DND-41 (cell line): ENCODE results near the gene TNFRSF12A.

ENCODE experiments used
- ATAC-seq: fragments of 200-7000 bp; cut with Tn5 transposase; 3 replicates; pipeline ENCODE4 v1.9.1; 2021; ENCODE audit warnings: low read depth; ENCODE audit not compliant: insufficient read depth
- DNase-seq: peaks from one replicate; pipeline ENCODE4 v3.0.0-alpha.2; 2020
- H2AFZ ChIP-seq: 2 replicates; pipeline ENCODE4 v1.6.0; 2012; ENCODE audit warnings: low read depth, low read length
- H3K27ac ChIP-seq: 2 replicates; pipeline ENCODE4 v1.5.1; 2012; ENCODE audit warnings: low read length, inconsistent platforms
- H3K27me3 ChIP-seq: fragments of 200-600 bp; sonication (generic); 2 replicates; pipeline ENCODE4 v1.6.0; 2012; ENCODE audit warnings: low read length, mild to moderate bottlenecking, inconsistent platforms; ENCODE audit not compliant: insufficient read depth, poor library complexity
- H3K36me3 ChIP-seq: 2 replicates; pipeline ENCODE4 v1.5.1; 2012; ENCODE audit warnings: low read length, inconsistent platforms; ENCODE audit not compliant: insufficient read depth
- H3K4me1 ChIP-seq: 2 replicates; pipeline ENCODE4 v1.5.1; 2012; ENCODE audit warnings: mild to moderate bottlenecking, low read length; ENCODE audit not compliant: insufficient read depth
- H3K4me2 ChIP-seq: 2 replicates; pipeline ENCODE4 v1.6.0; 2012; ENCODE audit warnings: mild to moderate bottlenecking, moderate library complexity, low read length, inconsistent platforms; ENCODE audit not compliant: insufficient read depth
- H3K4me3 ChIP-seq, 2 experiments: fragments of 200-600 bp in 1 of 2; shearing (Covaris generic) in 1 of 2; 2 replicates each; pipeline ENCODE4 v1.5.1; 2012 to 2016; ENCODE audit warnings: inconsistent platforms in 2 of 2, low read length in 2 of 2, mild to moderate bottlenecking in 2 of 2, low read depth in 1 of 2, moderate library complexity in 1 of 2
- H3K79me2 ChIP-seq: 2 replicates; pipeline ENCODE4 v1.6.0; 2012; ENCODE audit warnings: low read length, inconsistent platforms; ENCODE audit not compliant: insufficient read depth
- H3K9ac ChIP-seq: 2 replicates; pipeline ENCODE4 v1.6.0; 2012; ENCODE audit warnings: low read depth, mild to moderate bottlenecking, inconsistent platforms, low read length, moderate library complexity
- H3K9me3 ChIP-seq: 2 replicates; pipeline ENCODE4 v1.5.1; 2012; ENCODE audit warnings: low read length, moderate library complexity, mild to moderate bottlenecking, inconsistent platforms; ENCODE audit not compliant: insufficient read depth, severe bottlenecking
- H4K20me1 ChIP-seq: 2 replicates; pipeline ENCODE4 v1.6.0; 2012; ENCODE audit warnings: low read length; ENCODE audit not compliant: insufficient read depth
- CTCF ChIP-seq: IDR thresholded peaks from 2 replicates; pipeline ENCODE4 v1.5.1; 2012; ENCODE audit warnings: borderline replicate concordance, low read length, moderate library complexity, mild to moderate bottlenecking; ENCODE audit not compliant: poor library complexity, severe bottlenecking; ENCODE audit errors: extremely low read depth
- EZH2 ChIP-seq: IDR thresholded peaks from 3 replicates; pipeline ENCODE4 v1.6.1; 2012; ENCODE audit warnings: borderline replicate concordance, low read depth, mild to moderate bottlenecking, moderate library complexity, low read length, inconsistent platforms; ENCODE audit not compliant: severe bottlenecking

The TNFRSF12A gene

DNA sequence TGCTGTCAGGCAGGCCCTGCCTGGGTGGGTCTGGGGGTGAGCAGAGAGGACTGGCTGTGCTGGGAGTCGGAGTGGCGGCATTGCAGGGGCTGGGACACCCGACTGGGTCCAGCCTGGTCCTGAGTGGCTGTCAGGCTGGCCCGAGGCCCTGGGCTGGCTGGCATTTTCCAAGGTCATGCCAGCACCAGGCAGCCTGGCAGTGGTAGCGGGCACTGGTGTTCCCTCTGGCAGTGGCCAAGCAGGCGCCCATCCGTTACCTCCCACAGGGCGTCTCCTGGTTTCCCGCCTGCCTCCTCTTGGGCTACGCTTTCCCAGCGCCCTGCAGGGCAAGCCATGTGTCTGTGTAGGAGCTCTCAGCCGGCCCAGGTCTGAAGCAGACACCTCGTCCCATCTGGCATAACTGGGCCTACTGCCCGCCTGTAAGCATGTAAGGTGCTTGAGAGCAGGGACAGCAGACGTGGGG lies 34.2 kb upstream of the TNFRSF12A start:
- no peak for TF ChIP-seq CTCF
- TF ChIP-seq EZH2 = no peak
- Histone ChIP-seq H3K36me3 (no peaks in the 10 kb centered on the region), H3K4me1 (peaks cover 23% of the 10 kb centered on the region), H3K27me3 (no peaks in the 10 kb centered on the region), H3K4me2 (no peak overlapping the region), H2AFZ (no peak overlapping the region), H3K27ac (no peak overlapping the region), H4K20me1 (no peaks in the 10 kb centered on the region), H3K9me3 (no peaks in the 10 kb centered on the region), H3K4me3 (no peak overlapping the region), H3K9ac (no peak overlapping the region), H3K79me2 (peaks cover 5% of the 10 kb centered on the region)
- ATAC-seq = no peak
- no peak for DNase-seq

GRCh38 chr16:2986623-2987188 lies 33.5 kb upstream of the TNFRSF12A start:
- no peak overlapping the region for H3K27ac ChIP-seq
- H3K4me3 ChIP-seq = no peak overlapping the region
- DNase-seq (no peak), ATAC-seq (no peak)
- no peaks in the 10 kb centered on the region for H3K79me2 ChIP-seq
- no peak overlapping the region for H2AFZ ChIP-seq
- H4K20me1 ChIP-seq = no peaks in the 10 kb centered on the region
- H3K36me3 ChIP-seq = no peaks in the 10 kb centered on the region
- no peaks in the 10 kb centered on the region for H3K27me3 ChIP-seq
- H3K9ac ChIP-seq = no peak overlapping the region
- peaks cover 16% of the 10 kb centered on the region for H3K4me1 ChIP-seq
- no peaks in the 10 kb centered on the region for H3K9me3 ChIP-seq
- TF ChIP-seq CTCF (no peak), EZH2 (no peak)
- no peak overlapping the region for H3K4me2 ChIP-seq

DNA sequence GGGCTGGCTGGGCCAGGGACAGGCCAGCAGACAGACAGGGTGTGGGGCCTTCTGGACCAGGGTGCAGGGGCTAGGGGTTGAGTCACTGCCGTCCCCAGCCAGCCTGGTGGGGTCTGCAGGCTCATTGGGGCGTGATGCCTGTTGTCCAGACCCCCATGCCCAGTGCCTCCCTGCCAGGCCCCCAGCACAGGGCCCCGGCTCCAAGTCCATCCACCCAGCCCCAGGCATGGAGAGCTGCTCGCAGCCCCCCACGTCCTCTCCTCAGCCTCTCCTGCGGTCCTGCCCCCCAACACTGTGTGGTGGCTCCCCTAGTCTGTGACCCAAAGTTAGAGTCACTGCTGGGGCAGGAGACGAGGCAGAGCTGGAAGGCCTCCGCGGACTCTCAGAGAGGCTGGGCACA lies 32.9 kb upstream of the TNFRSF12A start:
- DNase-seq = no peak
- Histone ChIP-seq H2AFZ (no peak overlapping the region), H3K9me3 (no peaks in the 10 kb centered on the region), H3K27ac (no peak overlapping the region), H3K4me1 (peaks cover 13% of the 10 kb centered on the region), H3K36me3 (no peaks in the 10 kb centered on the region), H3K9ac (no peak overlapping the region), H3K27me3 (no peaks in the 10 kb centered on the region), H4K20me1 (no peaks in the 10 kb centered on the region), H3K4me3 (no peak overlapping the region), H3K79me2 (no peaks in the 10 kb centered on the region), H3K4me2 (no peak overlapping the region)
- TF ChIP-seq CTCF (no peak), EZH2 (no peak)
- ATAC-seq = no peak
